Measurements from ENCODE around the gene MEIKIN.

- TF ChIP-seq YY1 (IDR thresholded peaks at IDR 0.05; ENCODE audit: insufficient read depth, insufficient read length), result no peak
- TF ChIP-seq ZNF274 (IDR thresholded peaks at IDR 0.05; ENCODE audit: low read depth, low read length), result no peak
Measured at GRCh38 chr5:131763968-131764367, 181.5 kb downstream of the MEIKIN start.

Measured in NT2/D1 (cell line).